ENCODE measurements around the gene FHIT.
A peak's percentile ranks its signal among the peaks of the same experiment; 100 is the strongest.

Gene FHIT

GRCh38 chr3:59885899-59886400 lies 1365.3 kb downstream of the FHIT start:
- no peak for DNase-seq

DNA sequence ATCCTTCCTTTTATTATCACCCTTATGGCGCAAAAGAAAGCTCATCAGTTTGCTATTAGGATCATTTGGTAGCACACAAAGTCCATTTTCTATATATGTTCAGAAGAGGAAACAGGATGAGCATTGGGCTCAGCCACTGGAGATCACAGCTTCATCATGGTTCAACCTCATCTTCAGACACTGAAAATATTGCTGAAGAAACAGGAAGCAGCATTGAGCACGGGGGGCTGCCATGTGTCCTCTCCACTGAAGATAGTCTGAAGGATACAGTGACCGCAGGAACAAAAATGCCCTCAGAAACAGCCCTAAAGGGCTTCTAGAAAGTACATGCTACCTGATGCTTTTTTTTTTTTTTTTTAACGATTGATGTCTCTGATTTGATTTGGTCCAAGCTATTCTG lies 1366.2 kb downstream of the FHIT start:
- DNase-seq, result no peak

GRCh38 chr3:59884409-59884808 lies 1366.8 kb downstream of the FHIT start:
- no peak for DNase-seq

DNA sequence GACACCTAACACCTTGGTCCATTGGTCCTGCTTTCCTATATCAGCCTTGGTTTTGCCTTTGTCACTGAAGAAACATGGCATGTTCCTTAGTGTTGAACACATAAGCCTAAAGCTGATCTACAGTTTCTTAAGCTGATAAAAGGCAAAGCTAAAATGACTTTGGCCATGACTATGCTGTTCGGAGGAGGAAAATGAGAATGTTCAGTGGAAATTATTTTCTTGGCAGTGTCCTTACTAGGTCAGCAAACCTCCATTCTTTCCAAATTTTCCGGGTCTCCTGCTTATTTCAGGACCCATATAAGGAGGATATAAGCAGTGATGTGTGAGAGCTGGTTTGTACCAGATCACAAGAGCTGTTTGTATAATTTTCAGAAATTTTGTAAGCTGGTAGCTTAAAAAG lies 1368.5 kb downstream of the FHIT start:
- DNase-seq, result no peak

DNA sequence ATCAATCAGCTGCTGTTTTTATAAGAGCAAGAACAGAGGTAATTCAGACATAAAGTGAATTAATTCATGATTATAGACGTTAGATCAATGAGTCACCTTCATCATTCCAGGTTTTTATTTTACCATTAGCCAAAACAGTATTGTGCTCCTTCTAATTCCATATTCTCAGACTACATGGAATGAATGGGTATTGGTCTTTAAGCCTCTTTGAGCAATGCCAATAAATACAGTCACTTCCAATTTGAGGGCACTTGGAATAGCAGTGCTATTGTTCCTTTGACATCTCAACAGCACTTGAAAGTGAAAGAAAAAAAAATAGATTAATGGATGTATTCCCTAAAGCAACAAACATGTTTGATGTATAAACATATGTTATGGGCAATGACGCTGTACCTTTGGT lies 1370.5 kb downstream of the FHIT start:
- no peak for DNase-seq

DNA sequence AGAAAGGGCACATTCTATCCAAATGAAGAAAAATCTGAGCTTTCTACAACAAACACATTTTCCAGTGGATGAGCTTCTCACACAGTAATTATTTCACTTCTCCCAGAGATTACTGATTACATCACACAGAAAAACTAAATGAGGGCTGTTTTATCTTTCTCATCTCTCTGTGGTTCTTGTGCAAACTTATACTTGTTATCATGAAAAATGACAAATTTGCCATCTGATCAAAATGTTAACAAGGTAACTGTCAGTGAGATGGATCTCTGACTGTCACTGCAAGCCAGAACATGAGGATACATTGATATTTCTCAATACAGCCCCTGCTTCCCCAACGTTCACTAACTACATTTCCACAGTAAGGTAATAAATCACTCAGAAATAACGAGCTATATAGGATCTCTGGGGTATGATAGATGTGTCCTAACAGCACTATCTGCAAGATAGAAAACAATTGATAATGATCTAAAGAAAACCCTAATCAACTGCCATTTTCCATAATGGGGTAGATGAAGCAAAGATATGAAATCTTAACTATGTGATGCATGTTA lies 1372.1 kb downstream of the FHIT start:
- no peak for DNase-seq

DNA sequence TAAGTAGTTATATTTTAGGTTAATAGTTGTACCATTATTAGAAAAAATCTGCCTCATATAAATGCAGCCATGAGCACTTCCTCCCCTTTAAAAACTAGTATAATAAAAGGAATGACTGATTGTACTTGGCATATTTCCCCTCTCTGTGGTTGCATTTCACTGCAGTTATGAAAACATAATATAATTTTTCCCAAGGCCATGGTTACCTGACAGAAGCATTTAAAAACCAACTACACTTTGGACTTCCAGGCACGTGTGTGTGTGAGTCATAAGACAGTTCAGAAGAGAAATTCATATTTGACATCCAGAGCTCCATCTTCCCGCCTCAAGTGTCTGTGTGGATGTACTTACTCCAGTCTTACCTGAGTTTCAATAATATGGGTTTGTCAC lies 1373.2 kb downstream of the FHIT start:
- DNase-seq, result no peak

DNA sequence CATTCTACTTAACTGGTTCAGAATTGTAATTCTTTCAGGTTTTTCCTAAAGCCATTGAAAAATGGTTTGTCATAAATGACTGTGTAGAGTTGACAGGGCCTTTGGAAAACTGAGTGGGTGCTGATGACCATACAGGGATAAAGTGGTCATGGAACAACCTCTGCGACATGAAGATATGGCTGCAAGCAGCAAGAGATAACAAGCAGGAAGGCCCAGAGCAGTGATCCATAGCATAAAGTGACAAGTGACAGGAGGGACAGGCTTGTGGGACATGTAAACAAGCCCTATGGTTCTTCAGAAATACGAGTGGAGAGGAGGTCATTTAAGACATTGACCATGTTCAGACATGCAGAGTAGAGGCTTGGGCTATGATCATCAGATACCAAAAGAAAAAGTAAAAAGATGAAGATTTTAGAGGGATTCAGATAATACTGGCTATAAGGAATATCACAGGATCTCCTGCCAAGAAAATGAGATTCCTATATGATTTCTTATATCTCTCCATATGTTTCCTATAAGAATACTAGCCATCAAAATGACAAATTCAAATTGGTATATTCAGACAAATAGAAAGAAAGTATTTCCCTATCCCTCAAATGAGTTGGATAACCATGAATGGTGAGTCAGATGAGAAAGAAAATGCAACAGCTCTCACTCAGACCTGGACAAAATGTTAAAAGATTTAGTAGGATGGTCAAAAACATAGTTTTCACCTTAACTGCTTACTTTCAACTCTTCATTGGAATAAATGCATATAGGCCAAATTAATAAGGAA lies 1373.8 kb downstream of the FHIT start:
- no peak for DNase-seq

GRCh38 chr3:59876533-59877062 lies 1374.7 kb downstream of the FHIT start:
- no peak for DNase-seq

- no peak for DNase-seq
Observed at GRCh38 chr3:59873576-59874230, 1377.5 kb downstream of the FHIT start.

DNA sequence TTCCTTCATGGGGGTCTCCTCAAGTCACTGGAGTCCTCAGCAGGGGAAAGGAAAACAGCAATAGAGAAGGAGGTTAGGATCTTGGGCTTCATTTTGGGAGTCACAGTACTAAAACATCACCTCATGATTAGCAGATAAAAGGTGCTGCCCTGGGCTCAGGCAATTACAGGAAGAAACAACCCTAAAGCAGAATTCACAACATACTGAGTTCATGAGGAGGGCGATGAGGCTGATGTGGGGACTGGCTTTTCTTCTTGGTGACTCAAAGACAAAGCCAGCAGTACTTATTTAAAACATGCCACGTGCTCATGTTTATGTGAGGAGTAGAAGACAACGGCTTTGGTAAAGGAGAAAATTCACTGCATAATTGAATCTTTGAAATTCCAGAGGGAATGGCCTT lies 1379.1 kb downstream of the FHIT start:
- no peak for DNase-seq

GRCh38 chr3:59867185-59868002 lies 1383.9 kb downstream of the FHIT start:
- no peak for DNase-seq

- DNase-seq, result no peak
Observed at GRCh38 chr3:59866076-59866475, 1385.2 kb downstream of the FHIT start.

GRCh38 chr3:59865351-59865750 lies 1385.9 kb downstream of the FHIT start:
- no peak for DNase-seq

DNA sequence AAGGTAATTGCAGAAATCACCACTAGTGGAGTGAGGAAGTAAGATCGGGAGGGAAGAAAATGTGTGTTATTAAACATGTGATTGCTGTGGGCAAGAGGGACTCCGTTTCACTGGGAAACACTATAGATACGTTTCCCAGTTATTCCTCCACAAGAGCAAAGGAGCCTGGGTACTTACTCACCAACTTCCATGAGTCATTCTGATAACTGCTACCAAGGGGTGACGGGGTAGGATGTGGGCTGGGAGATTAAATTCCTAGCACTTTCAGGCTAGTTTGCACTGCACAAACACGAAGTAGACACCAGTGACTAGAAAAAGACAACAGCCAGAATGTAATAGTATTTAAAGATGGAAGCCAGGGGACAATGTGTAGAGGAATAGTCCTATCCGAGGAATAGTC lies 1388.6 kb downstream of the FHIT start:
- DNase-seq, result no peak

DNA sequence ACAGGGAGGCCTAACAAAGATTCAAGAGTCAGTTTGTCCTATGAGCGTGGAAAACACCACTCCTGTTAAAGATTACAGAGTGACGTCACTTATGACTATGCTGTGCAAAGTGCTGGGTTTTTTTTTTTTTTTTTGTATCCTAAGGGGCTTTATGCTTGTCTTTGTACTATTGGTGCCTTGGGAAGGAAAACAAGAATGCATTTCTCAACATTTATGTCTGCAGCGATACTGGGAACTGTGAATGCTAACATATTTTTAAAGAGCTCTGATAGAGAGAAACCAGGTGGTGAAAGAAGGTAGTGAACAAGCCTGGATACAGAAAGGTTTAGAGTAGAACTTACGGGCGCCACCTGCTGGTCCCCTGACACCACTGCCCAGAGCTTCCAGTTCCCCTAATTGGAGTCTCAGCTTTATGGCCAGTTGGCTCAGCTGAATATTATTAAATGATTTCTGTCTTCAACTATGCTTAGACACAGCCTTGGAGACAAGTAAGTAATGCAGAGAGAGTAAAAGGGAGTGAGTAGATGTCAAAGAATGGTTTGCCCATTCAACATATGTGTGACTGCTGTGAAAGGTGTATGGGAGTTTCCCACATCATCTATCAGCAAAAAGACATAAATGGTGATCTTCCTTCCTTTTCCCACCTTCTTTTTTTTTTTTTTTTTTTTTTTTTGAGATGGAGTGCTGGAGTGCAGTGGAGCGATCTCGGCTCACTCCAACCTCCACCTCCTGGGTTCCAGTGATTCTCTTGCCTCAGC lies 1393.5 kb downstream of the FHIT start:
- peak; percentile 51 for DNase-seq

DNA sequence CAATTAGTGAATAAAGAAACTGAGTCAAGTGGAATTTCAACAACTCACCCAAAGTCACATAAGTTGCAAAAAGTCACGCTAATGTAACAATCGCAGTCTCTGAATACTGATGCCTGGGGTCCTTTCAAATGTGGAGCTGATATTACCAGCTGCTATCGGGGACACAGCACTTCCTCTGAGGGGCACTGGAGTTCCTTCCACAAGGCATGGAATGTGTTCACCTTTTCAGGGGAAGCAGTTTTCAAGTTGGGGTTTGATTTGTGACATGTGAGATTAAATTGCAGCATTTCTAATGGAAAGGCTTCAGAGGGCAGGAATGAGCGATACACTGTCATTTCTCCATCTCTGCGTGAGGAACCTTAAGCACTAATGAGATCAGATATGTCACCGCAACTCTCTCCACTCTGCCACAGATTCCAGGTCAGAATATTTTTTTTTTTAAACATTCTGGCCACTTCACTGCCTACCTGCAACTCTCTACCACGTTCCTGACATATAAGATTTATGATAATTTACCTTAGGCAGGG lies 1394.3 kb downstream of the FHIT start:
- no peak for DNase-seq

- no peak for DNase-seq
Observed at GRCh38 chr3:59854061-59854709, 1397.1 kb downstream of the FHIT start.

DNA sequence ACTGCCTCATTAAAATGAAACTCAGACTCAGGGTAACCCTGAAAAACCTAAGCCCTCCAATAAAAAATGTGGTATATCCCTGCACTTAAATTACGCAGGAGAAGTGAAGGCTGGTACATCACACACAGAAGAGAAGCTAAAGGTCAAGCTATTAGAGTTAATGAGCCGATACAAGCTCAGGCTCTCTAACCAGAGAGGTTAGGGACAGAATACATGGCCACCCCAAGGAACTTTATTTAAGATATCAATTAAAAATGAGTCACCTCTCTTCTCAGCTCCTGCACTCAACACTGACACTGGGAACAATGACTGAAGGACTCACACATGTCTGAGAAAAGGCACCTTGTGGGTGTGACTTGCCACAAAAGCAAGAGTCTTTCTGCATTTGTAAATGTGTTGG lies 1400.8 kb downstream of the FHIT start:
- DNase-seq, result no peak

DNA sequence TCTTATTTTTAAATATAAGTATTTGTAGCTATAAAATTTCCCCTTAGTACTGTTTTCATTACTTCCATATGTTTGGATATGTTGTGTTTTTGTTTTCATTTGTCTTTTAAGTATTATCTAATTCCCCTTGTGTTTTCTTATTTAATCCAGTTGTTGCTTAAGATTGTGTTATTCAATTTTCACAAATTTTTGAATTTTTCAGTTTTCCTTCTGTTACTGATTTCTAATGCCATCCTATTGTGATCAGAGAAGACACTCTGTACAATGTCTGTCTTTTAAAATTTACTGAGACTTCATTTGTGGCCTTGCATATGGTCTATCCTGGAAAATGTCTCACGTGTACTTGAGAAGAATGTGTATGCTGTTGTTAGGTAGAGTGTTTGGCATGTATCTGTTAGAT lies 1405.9 kb downstream of the FHIT start:
- no peak for DNase-seq

DNA sequence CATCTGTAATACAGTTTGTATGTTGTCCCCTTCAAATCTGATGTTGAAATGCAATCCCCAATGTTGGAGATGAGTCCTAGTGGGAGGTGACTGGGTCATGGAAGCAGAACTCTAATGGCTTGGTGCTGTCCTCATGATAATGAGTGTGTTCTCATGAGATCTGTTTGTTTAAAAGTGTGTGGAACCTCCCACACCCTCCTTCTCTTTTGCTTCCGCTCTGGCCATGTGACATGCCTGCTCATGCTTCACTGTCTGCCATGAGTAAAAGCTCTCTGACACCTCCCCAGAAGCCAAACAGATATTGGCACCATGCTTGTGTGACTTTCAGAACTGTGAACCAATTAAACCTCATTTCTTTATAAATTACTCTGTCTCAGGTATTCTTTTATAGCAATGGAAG lies 1407.4 kb downstream of the FHIT start:
- DNase-seq, result no peak
